SU-DHL-6 (cell line): Measurements from ENCODE around the gene KLHL25.

Source experiments
- H2AFZ ChIP-seq: fragments of 200-600 bp; sonication (generic); 2 replicates; pipeline ENCODE4 v1.6.1; 2014; ENCODE audit warnings: low read depth, mild to moderate bottlenecking, moderate library complexity, mixed read lengths, antibody characterized with exemption, low read length; ENCODE audit not compliant: severe bottlenecking
- H3F3A ChIP-seq: fragments of 200-600 bp; shearing (Covaris generic); 2 replicates; pipeline ENCODE4 v1.6.0; 2016; ENCODE audit warnings: antibody characterized with exemption, mild to moderate bottlenecking; ENCODE audit not compliant: insufficient read depth
- H3K27ac ChIP-seq: fragments of 200-600 bp; sonication (generic); 2 replicates; pipeline ENCODE4 v1.5.1; 2016; ENCODE audit warnings: low read depth, mild to moderate bottlenecking, low read length, moderate library complexity, mixed read lengths
- H3K27me3 ChIP-seq: fragments of 200-600 bp; sonication (generic), shearing (Covaris generic); 2 replicates; pipeline ENCODE4 v1.6.0; 2014; ENCODE audit warnings: mild to moderate bottlenecking, low read length
- H3K36me3 ChIP-seq: fragments of 200-600 bp; sonication (generic); 2 replicates; pipeline ENCODE4 v1.6.1; 2014; ENCODE audit warnings: mild to moderate bottlenecking, low read length, mixed read lengths
- H3K4me2 ChIP-seq: fragments of 300-600, 200-600 bp; shearing (Covaris generic), sonication (generic); 2 replicates; pipeline ENCODE4 v1.6.0; 2014; ENCODE audit warnings: low read length, low read depth, mild to moderate bottlenecking; ENCODE audit not compliant: poor library complexity, severe bottlenecking
- H3K4me3 ChIP-seq: fragments of 200-600 bp; sonication (generic); 2 replicates; pipeline ENCODE4 v1.5.1; 2014; ENCODE audit warnings: antibody characterized with exemption, low read length, mild to moderate bottlenecking, mixed read lengths; ENCODE audit not compliant: insufficient read depth, poor library complexity, severe bottlenecking
- H3K79me2 ChIP-seq: fragments of 200-600 bp; sonication (generic); 2 replicates; pipeline ENCODE4 v1.6.1; 2014; ENCODE audit warnings: mild to moderate bottlenecking, low read length, moderate library complexity; ENCODE audit not compliant: insufficient read depth
- H3K9ac ChIP-seq: fragments of 200-600 bp; sonication (generic); 2 replicates; pipeline ENCODE4 v1.7.0; 2014; ENCODE audit warnings: mild to moderate bottlenecking, low read length
- H3K9me2 ChIP-seq: fragments of 200-600 bp; sonication (generic); replicated peaks from 2 replicates; pipeline ENCODE4 v1.6.1; 2014; ENCODE audit warnings: low read length; ENCODE audit not compliant: insufficient read depth
- H3K9me3 ChIP-seq: fragments of 200-600 bp; sonication (generic); 2 replicates; pipeline ENCODE4 v1.6.1; 2014; ENCODE audit warnings: low read length, mixed read lengths; ENCODE audit not compliant: insufficient read depth
- H4K20me1 ChIP-seq: fragments of 200-600 bp; sonication (generic); 2 replicates; pipeline ENCODE4 v1.6.1; 2014; ENCODE audit warnings: low read depth, mild to moderate bottlenecking, antibody characterized with exemption, low read length, moderate library complexity, mixed read lengths
- CTCF ChIP-seq: fragments of 200-600 bp; sonication (generic); IDR thresholded peaks from one replicate; pipeline ENCODE4 v1.5.1; 2017; ENCODE audit warnings: antibody characterized with exemption, mild to moderate bottlenecking, low read length, moderate library complexity; ENCODE audit not compliant: insufficient read depth, poor library complexity, severe bottlenecking
- EZH2phosphoT487 ChIP-seq: fragments of 200-600 bp; sonication (generic), shearing (Covaris generic); conservative IDR thresholded peaks from 2 replicates; pipeline ENCODE4 v1.6.1; 2018; ENCODE audit warnings: mild to moderate bottlenecking, antibody characterized with exemption, low read length, moderate library complexity, mixed read lengths

The KLHL25 gene

GRCh38 chr15:85730001-85730820 lies 64.5 kb downstream of the KLHL25 start:
- no peaks in the 10 kb centered on the region for H3K9me3 ChIP-seq
- H2AFZ ChIP-seq = no peak overlapping the region
- 0 out of 2 replicates have a peak overlapping the region, but pooled peaks have one; percentile 6 for H3K27ac ChIP-seq
- H3K9ac ChIP-seq = no peak overlapping the region
- H3K9me2 ChIP-seq = no peaks in the 10 kb centered on the region
- no peak overlapping the region for H3K4me2 ChIP-seq
- no peaks in the 10 kb centered on the region for H3K27me3 ChIP-seq
- no peaks in the 10 kb centered on the region for H3K79me2 ChIP-seq
- peaks cover 75% of the 10 kb centered on the region for H3K36me3 ChIP-seq
- H3K4me3 ChIP-seq = no peak overlapping the region
- peaks cover 9% of the 10 kb centered on the region; the same call in 1 of the 2 replicates for H3F3A ChIP-seq
- no peaks in the 10 kb centered on the region for H4K20me1 ChIP-seq
- TF ChIP-seq EZH2phosphoT487 (no peak), CTCF (peak; percentile 41)

- H3K9me2 ChIP-seq = no peaks in the 10 kb centered on the region
- no peak overlapping the region for H3K4me3 ChIP-seq
- H3K79me2 ChIP-seq = no peaks in the 10 kb centered on the region
- no peak overlapping the region for H3K27ac ChIP-seq
- no peak overlapping the region for H3K4me2 ChIP-seq
- no peak overlapping the region for H2AFZ ChIP-seq
- H3K27me3 ChIP-seq = no peaks in the 10 kb centered on the region
- no peak overlapping the region for H3K9ac ChIP-seq
- peaks cover 82% of the 10 kb centered on the region for H3K36me3 ChIP-seq
- H4K20me1 ChIP-seq = no peaks in the 10 kb centered on the region
- no peak for TF ChIP-seq EZH2phosphoT487
- no peak for TF ChIP-seq CTCF
- H3K9me3 ChIP-seq = no peaks in the 10 kb centered on the region
- H3F3A ChIP-seq = peaks cover 9% of the 10 kb centered on the region; the same call in 1 of the 2 replicates
Observed at GRCh38 chr15:85727068-85727467, 67.7 kb downstream of the KLHL25 start.

- Histone ChIP-seq H3K9me2 (no peaks in the 10 kb centered on the region), H3K36me3 (peaks cover 82% of the 10 kb centered on the region), H3K27ac (no peak overlapping the region), H3K9ac (no peak overlapping the region), H3K79me2 (no peaks in the 10 kb centered on the region), H3K4me2 (no peak overlapping the region), H2AFZ (no peak overlapping the region), H3F3A (peaks cover 9% of the 10 kb centered on the region; the same call in 1 of the 2 replicates), H3K4me3 (no peak overlapping the region), H3K27me3 (no peaks in the 10 kb centered on the region), H4K20me1 (no peaks in the 10 kb centered on the region), H3K9me3 (no peaks in the 10 kb centered on the region)
- no peak for TF ChIP-seq CTCF
- no peak for TF ChIP-seq EZH2phosphoT487
Observed at GRCh38 chr15:85726454-85726853, 68.3 kb downstream of the KLHL25 start.
